OCI-LY3 (cell line): ENCODE data around the gene PRSS23.

Experiments used
- H2AFZ ChIP-seq: fragments of 200-600, 300-600 bp; shearing (Covaris generic); 2 replicates; pipeline ENCODE4 v1.6.0; 2014; ENCODE audit warnings: antibody characterized with exemption, low read depth, low read length
- H3K27ac ChIP-seq: fragments of 200-600, 300-600 bp; sonication (generic); 2 replicates; pipeline ENCODE4 v1.5.1; 2014; ENCODE audit warnings: mild to moderate bottlenecking, low read length, moderate library complexity, mixed read lengths
- H3K27me3 ChIP-seq: fragments of 200-600, 300-600 bp; sonication (generic); 2 replicates; pipeline ENCODE4 v1.6.1; 2014; ENCODE audit warnings: low read depth, low read length, mixed read lengths
- H3K36me3 ChIP-seq: fragments of 200-600, 300-600 bp; sonication (generic); replicated peaks from 2 replicates; pipeline ENCODE3; 2014; ENCODE audit warnings: low read depth, low read length, mixed read lengths
- H3K4me1 ChIP-seq: fragments of 300-600, 200-600 bp; sonication (generic); 2 replicates; pipeline ENCODE4 v1.6.1; 2014; ENCODE audit warnings: low read length, mixed read lengths
- H3K4me2 ChIP-seq: fragments of 200-600, 300-600 bp; sonication (generic); 2 replicates; pipeline ENCODE4 v1.6.1; 2014; ENCODE audit warnings: low read length, mixed read lengths
- H3K4me3 ChIP-seq: fragments of 300-600, 200-600 bp; sonication (generic); 2 replicates; pipeline ENCODE4 v1.5.1; 2014; ENCODE audit warnings: antibody characterized with exemption, mild to moderate bottlenecking, low read length, moderate library complexity
- H3K79me2 ChIP-seq: fragments of 300-600, 200-600 bp; shearing (Covaris generic); 2 replicates; pipeline ENCODE4 v1.6.1; 2014; ENCODE audit warnings: mild to moderate bottlenecking, low read length, mixed read lengths
- H3K9ac ChIP-seq: fragments of 300-600, 200-600 bp; shearing (Covaris generic); 2 replicates; pipeline ENCODE4 v1.6.0; 2014; ENCODE audit warnings: mild to moderate bottlenecking, low read length, moderate library complexity
- H3K9me3 ChIP-seq: fragments of 200-600, 300-600 bp; shearing (Covaris generic); 2 replicates; pipeline ENCODE4 v1.6.1; 2014; ENCODE audit warnings: low read length, mixed read lengths; ENCODE audit not compliant: insufficient read depth
- H4K20me1 ChIP-seq: fragments of 200-600, 300-600 bp; sonication (generic); 2 replicates; pipeline ENCODE4 v1.6.1; 2016; ENCODE audit warnings: low read length, mixed read lengths; ENCODE audit not compliant: insufficient read depth
- CTCF ChIP-seq: fragments of 200-600, 300-600 bp; sonication (generic); IDR thresholded peaks from 2 replicates; pipeline ENCODE4 v1.5.1; 2014; ENCODE audit warnings: antibody characterized with exemption, low read length, low read depth
- EZH2phosphoT487 ChIP-seq: fragments of 200-600 bp; shearing (Covaris generic); IDR thresholded peaks from 2 replicates; pipeline ENCODE4 v1.6.1; 2018; ENCODE audit warnings: antibody characterized with exemption, mixed run types, low read depth

The PRSS23 gene

GRCh38 chr11:86760577-86760976 lies 39.8 kb upstream of the PRSS23 start:
- no peak overlapping the region for H3K27ac ChIP-seq
- no peaks in the 10 kb centered on the region for H3K4me1 ChIP-seq
- no peak overlapping the region for H3K4me2 ChIP-seq
- 0 out of 2 replicates have a peak, but pooled peaks cover 5% of the 10 kb centered on the region for H3K27me3 ChIP-seq
- H3K36me3 ChIP-seq: no peaks in the 10 kb centered on the region
- TF ChIP-seq CTCF (no peak), EZH2phosphoT487 (no peak)
- no peaks in the 10 kb centered on the region for H4K20me1 ChIP-seq
- no peak overlapping the region for H3K4me3 ChIP-seq
- no peaks in the 10 kb centered on the region for H3K9me3 ChIP-seq
- H2AFZ ChIP-seq: no peak overlapping the region
- no peak overlapping the region for H3K9ac ChIP-seq
- no peaks in the 10 kb centered on the region for H3K79me2 ChIP-seq

GRCh38 chr11:86761978-86762377 lies 38.4 kb upstream of the PRSS23 start:
- TF ChIP-seq CTCF (no peak), EZH2phosphoT487 (no peak)
- H3K4me1 ChIP-seq: no peaks in the 10 kb centered on the region
- no peak overlapping the region for H3K27ac ChIP-seq
- H3K4me2 ChIP-seq: no peak overlapping the region
- H3K4me3 ChIP-seq: no peak overlapping the region
- H3K27me3 ChIP-seq: 0 out of 2 replicates have a peak, but pooled peaks cover 5% of the 10 kb centered on the region
- no peak overlapping the region for H3K9ac ChIP-seq
- H3K79me2 ChIP-seq: no peaks in the 10 kb centered on the region
- H4K20me1 ChIP-seq: no peaks in the 10 kb centered on the region
- no peaks in the 10 kb centered on the region for H3K9me3 ChIP-seq
- no peak overlapping the region for H2AFZ ChIP-seq
- no peaks in the 10 kb centered on the region for H3K36me3 ChIP-seq

GRCh38 chr11:86765203-86765602 lies 35.1 kb upstream of the PRSS23 start:
- Histone ChIP-seq H3K4me3 (no peak overlapping the region), H3K36me3 (no peaks in the 10 kb centered on the region), H3K9me3 (no peaks in the 10 kb centered on the region), H3K79me2 (no peaks in the 10 kb centered on the region), H4K20me1 (no peaks in the 10 kb centered on the region), H3K27ac (no peak overlapping the region), H2AFZ (no peak overlapping the region), H3K4me2 (no peak overlapping the region), H3K27me3 (0 out of 2 replicates have a peak, but pooled peaks cover 5% of the 10 kb centered on the region), H3K4me1 (no peaks in the 10 kb centered on the region), H3K9ac (no peak overlapping the region)
- no peak for TF ChIP-seq EZH2phosphoT487
- no peak for TF ChIP-seq CTCF

GRCh38 chr11:86765878-86766277 lies 34.5 kb upstream of the PRSS23 start:
- Histone ChIP-seq H4K20me1 (no peaks in the 10 kb centered on the region), H3K4me2 (no peak overlapping the region), H3K9me3 (no peaks in the 10 kb centered on the region), H3K9ac (no peak overlapping the region), H3K4me3 (no peak overlapping the region), H3K27me3 (0 out of 2 replicates have a peak, but pooled peaks cover 5% of the 10 kb centered on the region), H3K36me3 (no peaks in the 10 kb centered on the region), H3K4me1 (no peaks in the 10 kb centered on the region), H3K27ac (no peak overlapping the region), H2AFZ (no peak overlapping the region), H3K79me2 (no peaks in the 10 kb centered on the region)
- no peak for TF ChIP-seq CTCF
- no peak for TF ChIP-seq EZH2phosphoT487
